HG03135 (cell line): ENCODE results near the gene COX4I2.

Source experiments
- ATAC-seq: cut with Tn5 transposase; IDR thresholded peaks from one replicate; pipeline ENCODE4 v1.9.1; 2021; ENCODE audit warnings: mild to moderate bottlenecking, moderate library complexity; ENCODE audit not compliant: unreplicated experiment

The COX4I2 gene

GRCh38 chr20:31691646-31692275 lies 54.0 kb downstream of the COX4I2 start:
- ATAC-seq = no peak

- no peak for ATAC-seq
Measured at GRCh38 chr20:31693402-31693801, 55.7 kb downstream of the COX4I2 start.

GRCh38 chr20:31693987-31694661 lies 56.4 kb downstream of the COX4I2 start:
- no peak for ATAC-seq
